Right ventricle myocardium superior (tissue), 1 donor: Measurements from ENCODE around the gene HYDIN. TPM values are rescaled to one million over a fixed set of nuclear protein-coding genes. Genes with fewer than 3 reads are reported as not detected.

Experiments used
- ATAC-seq: fragments of 200-7000 bp; cut with Tn5 transposase; one replicate; pipeline ENCODE4 v1.9.1; 2020; ENCODE audit warnings: mild to moderate bottlenecking; ENCODE audit not compliant: poor library complexity
- DNase-seq: peaks from one replicate; pipeline ENCODE4 v3.0.0-alpha.2; 2020
- intact Hi-C: fragments of 100-400 bp; cut with DNase I; formaldehyde crosslinking; loops from one replicate; pipeline ENCODE4 v1.11.2; 2022
- long read RNA-seq: library from polyadenylated mRNA; unstranded; transcript quantifications from one replicate; pipeline ENCODE4 v2.0.0, GENCODE V29; 2021
- total RNA-seq: library from RNA; stranded (reverse); fragmentation: NEBNext Ultra II Directional; extraction: Animal tissue kit (Norgen Biotek cat#: 25700); gene quantifications from one replicate; pipeline ENCODE4 v1.2.1, GENCODE V29; 2021
- donor health status: DM: no; HTN: yes; CAD: no; lungs with severe emphysema.

HYDIN gene
- total RNA-seq: 0.89 TPM
- long read RNA-seq: 0 reads

- intact Hi-C loops: no loop called here
- DNase-seq (peak; percentile 49), ATAC-seq (no peak)
Measured at GRCh38 chr16:71230122-71230845, at the start of gene HYDIN. TSS of gene HYDIN (minus strand) at chr16:71230722. CDS start at chr16:71186895, 43,827 bp downstream.

GRCh38 chr16:71276589-71277334 is 46.2 kb upstream of the HYDIN start:
- ATAC-seq: no peak
- DNase-seq: no peak
- intact Hi-C loops: no loop called here

- ATAC-seq: no peak
- intact Hi-C loops: no loop called here
Measured at GRCh38 chr16:71273384-71273783, 42.9 kb upstream of the HYDIN start.

GRCh38 chr16:71264299-71264698 is 33.8 kb upstream of the HYDIN start:
- intact Hi-C loops: no loop called here
- no peak for ATAC-seq
- no peak for DNase-seq

More at GRCh38 chr16:71273384-71273783, 42.9 kb upstream of the HYDIN start:
- no peak for DNase-seq

GRCh38 chr16:71263582-71263981 is 33.1 kb upstream of the HYDIN start:
- DNase-seq: no peak
- intact Hi-C loops: no loop called here
- no peak for ATAC-seq

GRCh38 chr16:71262391-71262790 is 31.9 kb upstream of the HYDIN start:
- ATAC-seq: no peak
- no peak for DNase-seq
- intact Hi-C loops: no loop called here

GRCh38 chr16:71260995-71261394 is 30.5 kb upstream of the HYDIN start:
- intact Hi-C loops: no loop called here
- ATAC-seq: no peak
- DNase-seq: no peak

GRCh38 chr16:71259086-71259485 is 28.6 kb upstream of the HYDIN start:
- no peak for ATAC-seq
- no peak for DNase-seq
- intact Hi-C loops: no loop called here

- ATAC-seq (no peak), DNase-seq (no peak)
- intact Hi-C loops: no loop called here
Measured at GRCh38 chr16:71258372-71258771, 27.9 kb upstream of the HYDIN start.

GRCh38 chr16:71257768-71258167 is 27.2 kb upstream of the HYDIN start:
- ATAC-seq: no peak
- DNase-seq: no peak
- intact Hi-C loops: no loop called here

GRCh38 chr16:71255721-71256120 is 25.2 kb upstream of the HYDIN start:
- no peak for DNase-seq
- ATAC-seq: no peak
- intact Hi-C loops: no loop called here

GRCh38 chr16:71254832-71255525 is 24.5 kb upstream of the HYDIN start:
- DNase-seq (no peak), ATAC-seq (peak; percentile 27)
- intact Hi-C loops: no loop called here

GRCh38 chr16:71250461-71251235 is 20.1 kb upstream of the HYDIN start:
- DNase-seq (no peak), ATAC-seq (no peak)
- intact Hi-C loops: no loop called here

- intact Hi-C loops: no loop called here
- ATAC-seq: peak; percentile 20
- no peak for DNase-seq
Measured at GRCh38 chr16:71249399-71249798, 18.9 kb upstream of the HYDIN start.

- DNase-seq (no peak), ATAC-seq (no peak)
- intact Hi-C loops: no loop called here
Measured at GRCh38 chr16:71247478-71247877, 17.0 kb upstream of the HYDIN start.

GRCh38 chr16:71246309-71246708 is 15.8 kb upstream of the HYDIN start:
- ATAC-seq (no peak), DNase-seq (no peak)
- intact Hi-C loops: no loop called here

GRCh38 chr16:71244521-71244920 is 14.0 kb upstream of the HYDIN start:
- DNase-seq (no peak), ATAC-seq (no peak)
- intact Hi-C loops: no loop called here

GRCh38 chr16:71242601-71243000 is 12.1 kb upstream of the HYDIN start:
- ATAC-seq (no peak), DNase-seq (no peak)
- intact Hi-C loops: no loop called here

GRCh38 chr16:71242036-71242435 is 11.5 kb upstream of the HYDIN start:
- DNase-seq (no peak), ATAC-seq (no peak)
- intact Hi-C loops: no loop called here
